Liver (tissue), 9 donors: ENCODE data around the gene KCNIP4. TPM values are rescaled to one million over a fixed set of nuclear protein-coding genes. Genes with fewer than 3 reads are reported as not detected.

Experiments
- DNase-seq: peaks from one replicate; pipeline ENCODE4 v3.0.0-alpha.2; 2017; ENCODE audit warnings: low spot score
- H3K27ac ChIP-seq, 2 donors: one replicate each; pipeline ENCODE4 v1.7.0; 2013; ENCODE audit warnings: inconsistent platforms in 2 of 2, low read length in 2 of 2, control low read depth in 1 of 2, low read depth in 1 of 2, mild to moderate bottlenecking in 1 of 2
- H3K27me3 ChIP-seq, 4 donors: one replicate each; pipeline versions ENCODE4 v1.6.1 to v1.7.0; 2013; ENCODE audit warnings: low read length in 3 of 4, inconsistent platforms in 1 of 4, mild to moderate bottlenecking in 1 of 4, moderate library complexity in 1 of 4; ENCODE audit not compliant: control insufficient read depth in 4 of 4, insufficient read depth in 4 of 4
- H3K36me3 ChIP-seq, 4 donors: one replicate each; pipeline versions ENCODE4 v1.6.1 to v1.7.0; 2013; ENCODE audit warnings: low read length in 3 of 4, mild to moderate bottlenecking in 3 of 4, low read depth in 1 of 4, moderate library complexity in 1 of 4; ENCODE audit not compliant: control insufficient read depth in 4 of 4, insufficient read depth in 3 of 4
- H3K4me1 ChIP-seq, 4 donors: one replicate each; pipeline versions ENCODE4 v1.6.1 to v1.7.0; 2013; ENCODE audit warnings: low read length in 3 of 4, mild to moderate bottlenecking in 3 of 4, moderate library complexity in 1 of 4; ENCODE audit not compliant: control insufficient read depth in 4 of 4, insufficient read depth in 4 of 4
- H3K4me3 ChIP-seq, 3 donors: one replicate each; pipeline versions ENCODE4 v1.6.1 to v1.7.0; 2013; ENCODE audit warnings: low read length in 3 of 3, control low read depth in 1 of 3, low read depth in 1 of 3, mild to moderate bottlenecking in 1 of 3
- H3K9ac ChIP-seq, 2 donors: one replicate each; pipeline ENCODE4 v1.7.0; 2013; ENCODE audit warnings: low read length in 2 of 2, mild to moderate bottlenecking in 2 of 2, moderate library complexity in 2 of 2, control low read depth in 1 of 2, low read depth in 1 of 2
- H3K9me3 ChIP-seq, 4 donors: one replicate each; pipeline versions ENCODE4 v1.6.1 to v1.7.0; 2013; ENCODE audit warnings: low read length in 3 of 4; ENCODE audit not compliant: control insufficient read depth in 4 of 4
- EGR1 ChIP-seq, 2 donors: IDR thresholded peaks; 2 replicates each; pipeline ENCODE4 v1.6.1; 2016 to 2018; ENCODE audit warnings: antibody characterized with exemption in 2 of 2, low read depth in 2 of 2
- FOXA1 ChIP-seq: IDR thresholded peaks from 2 replicates; pipeline ENCODE4 v1.6.1; 2016; ENCODE audit warnings: antibody characterized with exemption
- FOXA2 ChIP-seq: IDR thresholded peaks from 2 replicates; pipeline ENCODE4 v1.6.1; 2016; ENCODE audit warnings: antibody characterized with exemption
- GABPA ChIP-seq, 2 donors: IDR thresholded peaks in 1 of 2; conservative IDR thresholded peaks in 1 of 2; 2 replicates each; pipeline ENCODE4 v1.6.1; 2016; ENCODE audit warnings: antibody characterized with exemption in 2 of 2, mild to moderate bottlenecking in 1 of 2, moderate library complexity in 1 of 2
- HNF4A ChIP-seq, 2 donors: conservative IDR thresholded peaks; 2 replicates each; pipeline ENCODE4 v1.6.1; 2016; ENCODE audit warnings: antibody characterized with exemption in 2 of 2, mild to moderate bottlenecking in 2 of 2
- HNF4G ChIP-seq: IDR thresholded peaks from 2 replicates; pipeline ENCODE4 v1.6.1; 2016; ENCODE audit warnings: antibody characterized with exemption
- JUND ChIP-seq, 2 donors: IDR thresholded peaks; 2 replicates each; pipeline ENCODE4 v1.6.1; 2016; ENCODE audit warnings: antibody characterized with exemption in 2 of 2
- MAX ChIP-seq: IDR thresholded peaks from 2 replicates; pipeline ENCODE4 v1.6.1; 2016; ENCODE audit warnings: antibody characterized with exemption
- NR2F2 ChIP-seq: IDR thresholded peaks from 2 replicates; pipeline ENCODE4 v1.6.1; 2016; ENCODE audit warnings: antibody characterized with exemption
- RAD21 ChIP-seq, 2 donors: IDR thresholded peaks; 2 replicates each; pipeline ENCODE4 v1.6.1; 2016; ENCODE audit warnings: antibody characterized with exemption in 2 of 2, mild to moderate bottlenecking in 2 of 2
- REST ChIP-seq: IDR thresholded peaks from 2 replicates; pipeline ENCODE4 v1.6.1; 2016; ENCODE audit warnings: antibody characterized with exemption, mild to moderate bottlenecking
- RXRA ChIP-seq, 2 donors: IDR thresholded peaks; 2 replicates each; pipeline ENCODE4 v1.6.1; 2017 to 2018; ENCODE audit warnings: antibody characterized with exemption in 2 of 2, mild to moderate bottlenecking in 1 of 2
- SP1 ChIP-seq: IDR thresholded peaks from 2 replicates; pipeline ENCODE4 v1.6.1; 2018; ENCODE audit warnings: antibody characterized with exemption, mild to moderate bottlenecking
- TAF1 ChIP-seq: conservative IDR thresholded peaks from 2 replicates; pipeline ENCODE4 v1.6.1; 2016; ENCODE audit warnings: antibody characterized with exemption, mild to moderate bottlenecking
- YY1 ChIP-seq: IDR thresholded peaks from 2 replicates; pipeline ENCODE4 v1.6.1; 2016; ENCODE audit warnings: antibody characterized with exemption, mild to moderate bottlenecking
- WGBS: extraction: QIAGEN DNeasy Blood & Tissue Kit; methylation state at CpG from one replicate; pipeline ENCODE4 v1.1.7; 2013; 5-methylcytosine and 5-hydroxymethylcytosine counted together
- polyA plus RNA-seq, 2 donors: library from polyadenylated mRNA; stranded (reverse) in 1 of 2; unstranded in 1 of 2; fragments of 200-250 nt in 1 of 2; fragments of >200 nt in 1 of 2; fragmentation: Nextera tagmentation in 1 of 2; extraction: Ambion mirVana in 1 of 2; gene quantifications; one replicate each; pipeline versions ENCODE4 v1.2.1 to v1.2.3, GENCODE V29; 2013 to 2015
- total RNA-seq, 2 donors: library from RNA; depleted of rRNA; stranded (reverse); fragments of >200 nt; gene quantifications; one replicate each; pipeline ENCODE4 v1.2.3, GENCODE V29; 2014
- TF ChIP-seq, protein P1 (sequence below): IDR thresholded peaks from 2 replicates; pipeline ENCODE4 v1.6.1; 2016; ENCODE audit warnings: antibody characterized with exemption
- TF ChIP-seq, protein P2 (sequence below): fragments of 150-350 bp; IDR thresholded peaks from 2 replicates; pipeline ENCODE4 v1.5.1; 2017; ENCODE audit warnings: improper control_type of control experiment, low read depth, low read length; ENCODE audit not compliant: missing input control
- TF ChIP-seq, protein P3 (sequence below): IDR thresholded peaks from 2 replicates; pipeline ENCODE4 v1.6.1; 2016; ENCODE audit warnings: antibody characterized with exemption
- donor health status: healthy.
- donor health status: healthy.
- donor health status: healthy.
- donor health status: healthy.
- donor health status: healthy.

The KCNIP4 gene
- total and polyA plus RNA-seq, 4 donors: 0.08 to 0.14 TPM; not detected in 2

DNA sequence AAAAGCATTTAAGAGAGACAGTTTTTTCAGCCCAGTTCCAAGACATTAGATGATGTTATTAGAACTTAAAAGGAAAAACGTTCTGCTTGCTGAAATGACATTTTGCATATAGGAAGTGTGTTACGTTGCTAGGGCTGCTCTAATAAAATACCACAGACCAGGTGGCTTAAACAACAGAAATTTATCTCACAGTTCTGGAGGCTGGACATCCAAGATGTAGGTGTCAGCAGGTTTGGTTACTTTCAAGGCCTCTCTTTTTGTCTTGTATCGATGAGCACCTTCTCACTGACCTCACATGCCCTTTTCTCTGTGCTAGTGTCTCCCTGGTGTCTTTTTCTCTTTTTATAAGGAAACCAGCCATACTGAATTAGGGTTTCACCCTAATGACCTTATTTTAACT lies 1043.6 kb downstream of the KCNIP4 start:
- Histone ChIP-seq H3K36me3 (no peaks in the 10 kb centered on the region), H3K9me3 (no peaks in the 10 kb centered on the region), H3K27ac (no peak overlapping the region), H3K4me3 (no peak overlapping the region), H3K9ac (no peak overlapping the region), H3K27me3 (no peaks in the 10 kb centered on the region), H3K4me1 (no peaks in the 10 kb centered on the region)
- no peak for DNase-seq
- 57% methylated on average over 3 of the region's 3 CpGs for WGBS
- TF ChIP-seq MAX: no peak
- TF ChIP-seq RXRA (IDR thresholded peaks at IDR 0.05): no peak
- TF ChIP-seq, protein P1, sequence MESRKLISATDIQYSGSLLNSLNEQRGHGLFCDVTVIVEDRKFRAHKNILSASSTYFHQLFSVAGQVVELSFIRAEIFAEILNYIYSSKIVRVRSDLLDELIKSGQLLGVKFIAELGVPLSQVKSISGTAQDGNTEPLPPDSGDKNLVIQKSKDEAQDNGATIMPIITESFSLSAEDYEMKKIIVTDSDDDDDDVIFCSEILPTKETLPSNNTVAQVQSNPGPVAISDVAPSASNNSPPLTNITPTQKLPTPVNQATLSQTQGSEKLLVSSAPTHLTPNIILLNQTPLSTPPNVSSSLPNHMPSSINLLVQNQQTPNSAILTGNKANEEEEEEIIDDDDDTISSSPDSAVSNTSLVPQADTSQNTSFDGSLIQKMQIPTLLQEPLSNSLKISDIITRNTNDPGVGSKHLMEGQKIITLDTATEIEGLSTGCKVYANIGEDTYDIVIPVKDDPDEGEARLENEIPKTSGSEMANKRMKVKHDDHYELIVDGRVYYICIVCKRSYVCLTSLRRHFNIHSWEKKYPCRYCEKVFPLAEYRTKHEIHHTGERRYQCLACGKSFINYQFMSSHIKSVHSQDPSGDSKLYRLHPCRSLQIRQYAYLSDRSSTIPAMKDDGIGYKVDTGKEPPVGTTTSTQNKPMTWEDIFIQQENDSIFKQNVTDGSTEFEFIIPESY: no peak
- no peak for TF ChIP-seq EGR1 (IDR thresholded peaks at IDR 0.05; ENCODE audit: low read depth in 2 of 2)
- TF ChIP-seq NR2F2: no peak
- TF ChIP-seq RAD21 (IDR thresholded peaks at IDR 0.05): no peak
- TF ChIP-seq YY1: no peak
- no peak for TF ChIP-seq FOXA1
- TF ChIP-seq HNF4A (conservative IDR thresholded peaks at IDR 0.05): no peak
- no peak for TF ChIP-seq HNF4G
- no peak for TF ChIP-seq FOXA2
- no peak for TF ChIP-seq SP1
- no peak for TF ChIP-seq REST
- TF ChIP-seq, protein P2, sequence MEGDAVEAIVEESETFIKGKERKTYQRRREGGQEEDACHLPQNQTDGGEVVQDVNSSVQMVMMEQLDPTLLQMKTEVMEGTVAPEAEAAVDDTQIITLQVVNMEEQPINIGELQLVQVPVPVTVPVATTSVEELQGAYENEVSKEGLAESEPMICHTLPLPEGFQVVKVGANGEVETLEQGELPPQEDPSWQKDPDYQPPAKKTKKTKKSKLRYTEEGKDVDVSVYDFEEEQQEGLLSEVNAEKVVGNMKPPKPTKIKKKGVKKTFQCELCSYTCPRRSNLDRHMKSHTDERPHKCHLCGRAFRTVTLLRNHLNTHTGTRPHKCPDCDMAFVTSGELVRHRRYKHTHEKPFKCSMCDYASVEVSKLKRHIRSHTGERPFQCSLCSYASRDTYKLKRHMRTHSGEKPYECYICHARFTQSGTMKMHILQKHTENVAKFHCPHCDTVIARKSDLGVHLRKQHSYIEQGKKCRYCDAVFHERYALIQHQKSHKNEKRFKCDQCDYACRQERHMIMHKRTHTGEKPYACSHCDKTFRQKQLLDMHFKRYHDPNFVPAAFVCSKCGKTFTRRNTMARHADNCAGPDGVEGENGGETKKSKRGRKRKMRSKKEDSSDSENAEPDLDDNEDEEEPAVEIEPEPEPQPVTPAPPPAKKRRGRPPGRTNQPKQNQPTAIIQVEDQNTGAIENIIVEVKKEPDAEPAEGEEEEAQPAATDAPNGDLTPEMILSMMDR: no peak
- no peak for TF ChIP-seq GABPA (IDR thresholded peaks at IDR 0.05 in 1 of 2, conservative IDR thresholded peaks at IDR 0.05 in 1 of 2)
- TF ChIP-seq, protein P3, sequence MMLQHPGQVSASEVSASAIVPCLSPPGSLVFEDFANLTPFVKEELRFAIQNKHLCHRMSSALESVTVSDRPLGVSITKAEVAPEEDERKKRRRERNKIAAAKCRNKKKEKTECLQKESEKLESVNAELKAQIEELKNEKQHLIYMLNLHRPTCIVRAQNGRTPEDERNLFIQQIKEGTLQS: no peak
- TF ChIP-seq TAF1: no peak
- no peak for TF ChIP-seq JUND (IDR thresholded peaks at IDR 0.05)
